Activated naive CD8-positive, alpha-beta T cell treated with anti-CD3 and anti-CD28 coated beads, Interleukin-2, amount 50 U/mL, for 24 hours (primary cell): ENCODE results near the gene MAST2.

Experiments
- ATAC-seq: fragments of 150-1000 bp; cut with Tn5 transposase; one replicate; pipeline ENCODE4 v1.10.0; 2021
- DNase-seq: peaks from one replicate; pipeline ENCODE4 v3.0.0; 2021
- H3K27ac Mint-ChIP-seq: one replicate; pipeline ENCODE4 v1.8.0; 2021; ENCODE audit warnings: mild to moderate bottlenecking, mixed read lengths
- H3K27me3 Mint-ChIP-seq: one replicate; pipeline ENCODE4 v1.8.0; 2021; ENCODE audit warnings: mixed read lengths
- H3K36me3 Mint-ChIP-seq: one replicate; pipeline ENCODE4 v1.8.0; 2021; ENCODE audit warnings: low read depth, mixed read lengths
- H3K4me1 Mint-ChIP-seq: one replicate; pipeline ENCODE4 v1.8.0; 2021; ENCODE audit warnings: mixed read lengths
- H3K4me3 Mint-ChIP-seq: one replicate; pipeline ENCODE4 v1.8.0; 2021; ENCODE audit warnings: mild to moderate bottlenecking, moderate library complexity, mixed read lengths
- H3K9me3 Mint-ChIP-seq: one replicate; pipeline ENCODE4 v1.8.0; 2021; ENCODE audit warnings: mixed read lengths

The MAST2 gene

GRCh38 chr1:46083579-46083978 lies 280.2 kb downstream of the MAST2 start:
- H3K9me3 Mint-ChIP-seq: no peaks in the 10 kb centered on the region
- no peak overlapping the region for H3K4me3 Mint-ChIP-seq
- H3K27me3 Mint-ChIP-seq: peaks cover 4% of the 10 kb centered on the region
- ATAC-seq (no peak), DNase-seq (no peak)
- no peaks in the 10 kb centered on the region for H3K36me3 Mint-ChIP-seq
- H3K27ac Mint-ChIP-seq: no peak overlapping the region
- H3K4me1 Mint-ChIP-seq: no peaks in the 10 kb centered on the region

- Mint-ChIP-seq H3K27me3 (peaks cover 4% of the 10 kb centered on the region), H3K27ac (no peak overlapping the region), H3K4me1 (no peaks in the 10 kb centered on the region), H3K4me3 (no peak overlapping the region), H3K36me3 (no peaks in the 10 kb centered on the region), H3K9me3 (no peaks in the 10 kb centered on the region)
- DNase-seq (no peak), ATAC-seq (no peak)
These were observed 281.4 kb downstream of the MAST2 start for GRCh38 chr1:46084553-46085451.
